HEK293 (cell line): ENCODE measurements around the gene CD9.

Experiments used
- CTCF ChIA-PET: fragments of 350-600 bp; formaldehyde crosslinking; extraction: SDS; loops from one replicate; lab custom pipeline; 2021; ENCODE audit warnings: antibody characterized with exemption; lab: Yijun Ruan, JAX
- POLR2A ChIA-PET: fragments of 300-600 bp; formaldehyde crosslinking; extraction: SDS; loops from one replicate; lab custom pipeline; 2020; ENCODE audit warnings: antibody characterized with exemption, inconsistent platforms; lab: Yijun Ruan, JAX
- H3K27ac ChIP-seq: fragments of 200-500 bp; sonication (Bioruptor generic); 2 replicates; pipeline ENCODE4 v1.5.1; 2014; ENCODE audit warnings: low read depth, low read length, control low read depth, inconsistent platforms; ENCODE audit errors: extremely low read depth
- H3K36me3 ChIP-seq, 2 experiments: fragments of 200-500 bp in 1 of 2; sonication (Bioruptor generic) in 1 of 2; 1 replicate in 1 of 2; 2 replicates in 1 of 2; pipeline ENCODE4 v1.5.1; 2014 to 2017; ENCODE audit warnings: inconsistent platforms in 2 of 2, low read length in 2 of 2; ENCODE audit not compliant: control insufficient read depth in 2 of 2, insufficient read depth in 1 of 2
- H3K4me1 ChIP-seq: fragments of 200-500 bp; sonication (Bioruptor generic); 2 replicates; pipeline ENCODE4 v1.5.1; 2014; ENCODE audit warnings: mild to moderate bottlenecking, low read length, inconsistent platforms; ENCODE audit not compliant: control insufficient read depth, insufficient read depth
- H3K4me3 ChIP-seq: 2 replicates; pipeline ENCODE4 v1.5.1; 2011; ENCODE audit warnings: low read depth, mild to moderate bottlenecking, control low read depth, low read length, moderate library complexity
- H3K9me3 ChIP-seq: fragments of 200-500 bp; sonication (Bioruptor generic); 2 replicates; pipeline ENCODE4 v1.5.1; 2014; ENCODE audit warnings: low read depth, low read length, inconsistent platforms; ENCODE audit not compliant: control insufficient read depth, insufficient read depth
- ELK4 ChIP-seq: IDR thresholded peaks from 2 replicates; pipeline ENCODE4 v1.6.1; 2011; ENCODE audit warnings: mild to moderate bottlenecking, low read depth, low read length, borderline replicate concordance
- INSM2 ChIP-seq: fragments of 450-650 bp; formaldehyde crosslinking; IDR thresholded peaks from 2 replicates; pipeline ENCODE4 v1.5.1; 2016; ENCODE audit warnings: missing biosample characterization, missing genetic modification characterization
- KLF17 ChIP-seq: fragments of 450-650 bp; formaldehyde crosslinking; IDR thresholded peaks from 2 replicates; pipeline ENCODE4 v1.5.1; 2016; ENCODE audit warnings: missing biosample characterization, missing genetic modification characterization
- PRDM2 ChIP-seq: fragments of 450-650 bp; formaldehyde crosslinking; IDR thresholded peaks from 2 replicates; pipeline ENCODE4 v1.5.1; 2016; ENCODE audit warnings: missing biosample characterization, missing genetic modification characterization, borderline replicate concordance
- PRDM6 ChIP-seq: fragments of 450-650 bp; formaldehyde crosslinking; IDR thresholded peaks from 2 replicates; pipeline ENCODE4 v1.5.1; 2017; ENCODE audit warnings: missing biosample characterization, missing genetic modification characterization
- REPIN1 ChIP-seq: fragments of 450-650 bp; formaldehyde crosslinking; IDR thresholded peaks from 2 replicates; pipeline ENCODE4 v1.5.1; 2017; ENCODE audit warnings: missing biosample characterization, missing genetic modification characterization, low read depth
- SALL2 ChIP-seq: fragments of 450-650 bp; formaldehyde crosslinking; IDR thresholded peaks from 2 replicates; pipeline ENCODE4 v1.5.0; 2017; ENCODE audit warnings: missing biosample characterization, mild to moderate bottlenecking, missing genetic modification characterization, borderline replicate concordance
- YY2 ChIP-seq: fragments of 450-650 bp; formaldehyde crosslinking; IDR thresholded peaks from 2 replicates; pipeline ENCODE4 v1.5.1; 2016; ENCODE audit warnings: missing biosample characterization, missing genetic modification characterization
- ZBTB20 ChIP-seq: fragments of 450-650 bp; formaldehyde crosslinking; IDR thresholded peaks from 2 replicates; pipeline ENCODE4 v1.5.1; 2016; ENCODE audit warnings: missing biosample characterization, missing genetic modification characterization
- ZBTB48 ChIP-seq: fragments of 450-650 bp; formaldehyde crosslinking; IDR thresholded peaks from 2 replicates; pipeline ENCODE4 v1.5.1; 2016; ENCODE audit warnings: missing biosample characterization, missing genetic modification characterization
- ZNF121 ChIP-seq: fragments of 450-650 bp; formaldehyde crosslinking; IDR thresholded peaks from 2 replicates; pipeline ENCODE4 v1.5.1; 2016; ENCODE audit warnings: missing biosample characterization, missing genetic modification characterization
- ZNF133 ChIP-seq: fragments of 450-650 bp; formaldehyde crosslinking; IDR thresholded peaks from 2 replicates; pipeline ENCODE4 v1.5.1; 2016; ENCODE audit warnings: missing biosample characterization, missing genetic modification characterization
- ZNF174 ChIP-seq: fragments of 450-650 bp; formaldehyde crosslinking; IDR thresholded peaks from 2 replicates; pipeline ENCODE4 v1.5.0; 2017; ENCODE audit warnings: missing biosample characterization, mild to moderate bottlenecking, missing genetic modification characterization
- ZNF202 ChIP-seq: fragments of 450-650 bp; formaldehyde crosslinking; IDR thresholded peaks from 2 replicates; pipeline ENCODE4 v1.5.1; 2016; ENCODE audit warnings: missing biosample characterization, missing genetic modification characterization, borderline replicate concordance
- ZNF214 ChIP-seq: fragments of 450-650 bp; formaldehyde crosslinking; IDR thresholded peaks from 2 replicates; pipeline ENCODE4 v1.5.1; 2017; ENCODE audit warnings: missing biosample characterization, mild to moderate bottlenecking, missing genetic modification characterization, borderline replicate concordance
- ZNF292 ChIP-seq: fragments of 450-650 bp; formaldehyde crosslinking; IDR thresholded peaks from 2 replicates; pipeline ENCODE4 v1.5.1; 2016; ENCODE audit warnings: low read depth, missing biosample characterization, missing genetic modification characterization, borderline replicate concordance
- ZNF366 ChIP-seq: fragments of 450-650 bp; formaldehyde crosslinking; conservative IDR thresholded peaks from 2 replicates; pipeline ENCODE4 v1.5.1; 2016; ENCODE audit warnings: missing biosample characterization, missing genetic modification characterization
- ZNF501 ChIP-seq: fragments of 450-650 bp; formaldehyde crosslinking; IDR thresholded peaks from 2 replicates; pipeline ENCODE4 v1.5.1; 2016; ENCODE audit warnings: missing biosample characterization, missing genetic modification characterization
- ZNF521 ChIP-seq: fragments of 450-650 bp; formaldehyde crosslinking; IDR thresholded peaks from 2 replicates; pipeline ENCODE4 v1.5.1; 2017; ENCODE audit warnings: missing biosample characterization, mild to moderate bottlenecking, missing genetic modification characterization
- ZNF571 ChIP-seq: fragments of 450-650 bp; formaldehyde crosslinking; IDR thresholded peaks from 2 replicates; pipeline ENCODE4 v1.5.0; 2017; ENCODE audit warnings: missing biosample characterization, missing genetic modification characterization
- ZNF704 ChIP-seq: fragments of 450-650 bp; formaldehyde crosslinking; IDR thresholded peaks from 2 replicates; pipeline ENCODE4 v1.5.1; 2016; ENCODE audit warnings: missing biosample characterization, missing genetic modification characterization
- ZNF768 ChIP-seq: fragments of 450-650 bp; formaldehyde crosslinking; IDR thresholded peaks from 2 replicates; pipeline ENCODE4 v1.5.1; 2018; ENCODE audit warnings: missing biosample characterization, mild to moderate bottlenecking, missing genetic modification characterization
- ZNF777 ChIP-seq: fragments of 450-650 bp; formaldehyde crosslinking; IDR thresholded peaks from 2 replicates; pipeline ENCODE4 v1.5.1; 2017; ENCODE audit warnings: missing biosample characterization, missing genetic modification characterization, borderline replicate concordance
- ZNF785 ChIP-seq: fragments of 450-650 bp; formaldehyde crosslinking; IDR thresholded peaks from 2 replicates; pipeline ENCODE4 v1.5.1; 2016; ENCODE audit warnings: missing biosample characterization, missing genetic modification characterization
- ZSCAN16 ChIP-seq: fragments of 450-650 bp; formaldehyde crosslinking; IDR thresholded peaks from 2 replicates; pipeline ENCODE4 v1.5.1; 2016; ENCODE audit warnings: missing biosample characterization, missing genetic modification characterization

The CD9 gene

GRCh38 chr12:6237830-6238229 lies 37.6 kb downstream of the CD9 start:
- no peak for TF ChIP-seq ZNF174 (tag by site-specific recombination)
- no peak for TF ChIP-seq ZNF777 (tag by site-specific recombination)
- TF ChIP-seq ZNF214 (tag by site-specific recombination): no peak
- no peak for TF ChIP-seq ZNF785 (tag by site-specific recombination)
- TF ChIP-seq REPIN1 (tag by site-specific recombination): no peak
- no peak for TF ChIP-seq ZSCAN16
- TF ChIP-seq ZNF292: no peak
- no peak for TF ChIP-seq ZNF133
- TF ChIP-seq ZNF366: no peak
- no peak for TF ChIP-seq ZBTB48 (tag by site-specific recombination)
- no peak for TF ChIP-seq ZNF521 (tag by site-specific recombination)
- TF ChIP-seq ZBTB20 (tag by site-specific recombination): no peak
- TF ChIP-seq ZNF121: no peak
- TF ChIP-seq PRDM2 (tag by site-specific recombination): no peak
- no peak for TF ChIP-seq ZNF501 (tag by site-specific recombination)
- no peak for TF ChIP-seq ZNF768 (tag by site-specific recombination)
- no peak for TF ChIP-seq SALL2 (tag by site-specific recombination)
- no peak for TF ChIP-seq ZNF202
- TF ChIP-seq INSM2 (tag by site-specific recombination): no peak
- Histone ChIP-seq H3K9me3 (no peaks in the 10 kb centered on the region), H3K27ac (no peak overlapping the region), H3K4me1 (peaks cover 7% of the 10 kb centered on the region), H3K36me3 (peaks cover 9 to 34% of the 10 kb centered on the region in 2 experiments; a peak in 2 of 3 replicates), H3K4me3 (no peak overlapping the region)
- POLR2A ChIA-PET: no interaction called here
- CTCF ChIA-PET: interaction anchor here (0.7 to 1.0 kb wide), 2 partner anchors 42 to 44 kb away, joined by 3 read pairs; no protein-coding TSS in a partner anchor

GRCh38 chr12:6238875-6239274 lies 38.7 kb downstream of the CD9 start:
- H3K4me1 ChIP-seq: peaks cover 7% of the 10 kb centered on the region
- no peaks in the 10 kb centered on the region for H3K9me3 ChIP-seq
- H3K36me3 ChIP-seq: peaks cover 9 to 28% of the 10 kb centered on the region in 2 experiments; a peak in 2 of 3 replicates
- ChIA-PET POLR2A (no interaction called here), CTCF (no interaction called here)
- no peak overlapping the region for H3K4me3 ChIP-seq
- no peak overlapping the region for H3K27ac ChIP-seq
- TF ChIP-seq PRDM6: no peak
- TF ChIP-seq ZNF704: no peak
- no peak for TF ChIP-seq YY2 (tag by site-specific recombination)
- TF ChIP-seq ELK4: no peak
- TF ChIP-seq ZNF571 (tag by site-specific recombination): no peak
- no peak for TF ChIP-seq KLF17 (tag by site-specific recombination)
